NB4 (cell line): ENCODE data around the gene DLEU7.

Source experiments
- TF ChIP-seq, protein P1 (sequence below): IDR thresholded peaks from one replicate; pipeline ENCODE4 v1.5.1; 2012; ENCODE audit warnings: low read depth, low read length
- TF ChIP-seq, protein P2 (sequence below): IDR thresholded peaks from 2 replicates; pipeline ENCODE4 v1.6.1; 2011; ENCODE audit warnings: low read depth, low read length

DNA sequence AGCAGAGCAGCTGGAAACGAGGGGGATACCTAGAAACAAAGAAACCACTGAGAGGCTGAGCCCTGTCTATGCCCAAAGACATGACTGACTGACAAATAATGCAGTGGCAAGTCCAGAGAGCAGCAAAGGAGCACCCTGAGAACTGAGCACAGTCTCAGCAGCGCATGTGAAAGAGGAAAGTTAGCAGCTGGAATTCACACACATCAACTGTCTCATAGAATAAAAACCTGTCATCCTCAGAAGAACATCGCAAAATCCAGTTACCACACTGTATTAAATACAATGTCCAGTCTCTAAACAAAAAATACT is 24.1 kb upstream of the DLEU7 start:
- TF ChIP-seq, protein P1, sequence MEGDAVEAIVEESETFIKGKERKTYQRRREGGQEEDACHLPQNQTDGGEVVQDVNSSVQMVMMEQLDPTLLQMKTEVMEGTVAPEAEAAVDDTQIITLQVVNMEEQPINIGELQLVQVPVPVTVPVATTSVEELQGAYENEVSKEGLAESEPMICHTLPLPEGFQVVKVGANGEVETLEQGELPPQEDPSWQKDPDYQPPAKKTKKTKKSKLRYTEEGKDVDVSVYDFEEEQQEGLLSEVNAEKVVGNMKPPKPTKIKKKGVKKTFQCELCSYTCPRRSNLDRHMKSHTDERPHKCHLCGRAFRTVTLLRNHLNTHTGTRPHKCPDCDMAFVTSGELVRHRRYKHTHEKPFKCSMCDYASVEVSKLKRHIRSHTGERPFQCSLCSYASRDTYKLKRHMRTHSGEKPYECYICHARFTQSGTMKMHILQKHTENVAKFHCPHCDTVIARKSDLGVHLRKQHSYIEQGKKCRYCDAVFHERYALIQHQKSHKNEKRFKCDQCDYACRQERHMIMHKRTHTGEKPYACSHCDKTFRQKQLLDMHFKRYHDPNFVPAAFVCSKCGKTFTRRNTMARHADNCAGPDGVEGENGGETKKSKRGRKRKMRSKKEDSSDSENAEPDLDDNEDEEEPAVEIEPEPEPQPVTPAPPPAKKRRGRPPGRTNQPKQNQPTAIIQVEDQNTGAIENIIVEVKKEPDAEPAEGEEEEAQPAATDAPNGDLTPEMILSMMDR = no peak
- TF ChIP-seq, protein P2, sequence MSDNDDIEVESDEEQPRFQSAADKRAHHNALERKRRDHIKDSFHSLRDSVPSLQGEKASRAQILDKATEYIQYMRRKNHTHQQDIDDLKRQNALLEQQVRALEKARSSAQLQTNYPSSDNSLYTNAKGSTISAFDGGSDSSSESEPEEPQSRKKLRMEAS = no peak
